HG03469 (cell line): ENCODE measurements around the gene HSD3B7.
"Not testable (repeated sequence)": the region's sequence is repeated elsewhere in the genome, so short reads cannot be mapped to it uniquely, and the experiment has no call there.

Experiments
- ATAC-seq: cut with Tn5 transposase; IDR thresholded peaks from one replicate; pipeline ENCODE4 v1.9.1; 2021; ENCODE audit warnings: mild to moderate bottlenecking, moderate library complexity, moderate number of reproducible peaks; ENCODE audit not compliant: unreplicated experiment

Gene HSD3B7

DNA sequence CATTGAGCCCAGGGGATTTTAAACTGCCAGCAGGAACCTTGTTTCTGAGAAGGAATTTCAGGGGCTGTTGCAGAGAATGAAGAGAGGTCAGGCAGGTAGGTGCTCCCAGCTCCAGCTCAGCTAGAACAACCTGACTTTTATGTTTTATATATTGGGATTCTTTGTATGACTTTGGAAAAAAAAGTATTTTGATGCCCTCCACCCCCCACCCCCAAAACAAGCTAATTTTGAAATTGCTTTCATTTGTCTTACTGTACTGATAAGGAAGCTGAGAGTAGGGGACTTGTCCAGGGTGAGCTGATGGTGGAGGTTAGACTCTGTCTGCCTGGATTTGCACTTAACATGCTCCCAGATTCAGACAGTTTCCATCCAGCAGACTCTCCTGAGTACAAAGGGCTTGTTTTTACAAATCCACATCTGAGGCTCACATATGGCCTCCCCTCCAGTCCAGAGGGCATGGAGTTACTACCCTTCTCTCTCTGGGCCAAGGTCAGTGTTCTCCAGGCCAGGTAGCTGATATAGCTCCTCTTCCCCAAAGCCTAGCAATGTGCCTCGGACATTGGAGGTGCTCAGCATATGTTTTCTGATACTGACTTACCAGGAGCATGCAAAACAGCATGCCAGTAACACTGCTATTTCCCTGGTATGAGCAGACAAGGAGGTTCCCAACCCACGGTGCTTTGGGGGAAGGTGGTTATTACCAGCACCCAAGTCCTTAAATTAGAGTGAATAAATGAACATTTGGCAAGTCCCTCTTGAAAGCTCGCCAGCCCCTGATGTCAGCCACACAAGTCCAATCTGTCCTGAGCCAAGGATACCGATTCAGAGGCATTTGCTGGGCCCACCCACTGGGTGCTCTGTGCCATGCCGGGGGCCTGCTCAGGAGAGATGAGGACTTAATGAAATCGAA, 14.1 kb downstream of the HSD3B7 start:
- ATAC-seq, result no peak

DNA sequence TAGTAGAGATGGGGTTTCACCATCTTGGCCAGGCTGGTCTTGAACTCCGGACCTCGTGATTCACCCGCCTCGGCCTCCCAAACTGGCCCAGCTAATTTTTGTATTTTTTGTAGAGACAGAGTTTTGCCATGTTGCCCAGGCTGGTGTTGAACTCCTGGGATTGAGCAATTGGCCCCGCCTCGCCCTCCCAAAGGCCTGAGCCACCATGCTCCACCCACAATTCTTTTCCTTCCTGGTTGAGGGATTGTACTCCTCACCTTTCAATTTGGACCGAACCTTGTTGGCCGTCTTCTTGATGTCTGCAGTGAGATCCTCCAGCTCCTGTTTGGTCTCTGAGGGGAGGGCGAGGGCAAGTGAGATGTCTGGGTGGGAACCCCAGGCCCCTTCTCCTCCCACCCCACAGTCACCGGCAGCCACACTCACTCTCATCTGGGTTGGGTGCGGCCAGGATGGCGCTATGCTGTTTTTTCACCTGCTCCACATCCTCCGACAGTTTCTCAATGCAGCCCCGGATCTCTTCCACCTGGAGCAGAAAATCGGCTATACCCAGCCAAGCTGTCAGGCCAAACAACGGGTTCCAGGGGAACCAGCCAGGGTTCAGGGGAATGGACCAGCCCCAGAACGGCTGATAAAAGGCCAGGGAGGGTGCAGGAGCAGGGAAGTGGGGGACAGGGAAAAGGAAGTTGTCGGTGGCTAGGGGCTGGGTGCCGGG, 15.8 kb downstream of the HSD3B7 start:
- ATAC-seq, result no peak

DNA sequence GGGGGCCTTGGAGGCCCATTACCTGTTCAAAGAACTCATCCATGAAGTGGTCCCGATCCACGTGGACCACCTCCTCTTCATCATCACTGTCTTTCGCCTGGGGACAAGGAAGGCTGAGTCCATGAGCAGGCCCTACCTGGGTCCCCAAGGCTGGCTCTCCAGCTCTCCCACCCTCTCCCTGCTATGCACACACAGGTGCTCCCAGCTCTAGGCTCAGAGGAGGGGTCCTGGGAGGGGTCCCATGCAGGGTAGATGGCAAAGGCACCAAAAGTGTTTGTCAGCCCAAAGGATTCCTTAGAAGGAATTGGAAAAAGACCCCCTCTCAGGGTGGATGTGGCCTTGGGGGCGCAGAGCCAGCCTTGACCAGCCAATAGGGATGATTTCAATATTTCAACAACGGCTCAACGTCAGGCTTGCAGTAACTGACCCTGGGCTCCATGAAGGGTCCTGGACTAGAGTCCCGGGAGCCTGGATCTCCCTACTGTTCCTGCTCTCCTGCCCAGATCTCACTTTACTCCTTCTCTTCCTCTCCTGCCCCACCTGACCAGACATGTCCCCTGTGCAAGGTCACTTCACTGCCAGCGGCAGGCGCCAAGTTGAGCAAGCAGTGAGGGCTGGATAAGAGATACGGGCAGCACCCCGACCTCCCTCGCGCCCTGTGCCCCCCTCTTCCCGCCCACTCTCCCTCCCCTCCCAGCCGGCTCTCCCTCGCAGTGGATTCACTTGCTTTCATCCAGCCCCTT, 16.7 kb downstream of the HSD3B7 start:
- no peak for ATAC-seq

DNA sequence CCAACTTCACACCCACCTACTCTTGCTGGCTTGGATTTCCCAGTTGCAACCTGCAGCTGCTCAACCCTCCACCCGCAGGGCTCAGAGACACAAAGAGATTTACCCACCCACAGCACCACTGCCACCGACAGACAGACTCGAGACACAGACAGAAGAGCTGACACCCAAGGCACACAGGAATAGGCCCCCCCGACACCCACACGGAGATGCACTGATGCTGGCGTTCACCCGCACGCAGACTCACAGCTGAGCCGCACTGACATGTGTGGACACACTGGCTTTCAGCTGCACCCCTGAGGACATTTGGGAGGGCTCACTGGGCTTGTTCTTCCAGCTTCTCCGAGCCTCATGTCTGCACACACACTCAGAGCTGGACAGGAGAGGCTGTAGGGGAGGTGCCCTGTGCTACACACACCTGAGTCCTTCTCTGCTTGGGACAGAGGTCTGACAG, 17.3 kb downstream of the HSD3B7 start:
- no peak for ATAC-seq

DNA sequence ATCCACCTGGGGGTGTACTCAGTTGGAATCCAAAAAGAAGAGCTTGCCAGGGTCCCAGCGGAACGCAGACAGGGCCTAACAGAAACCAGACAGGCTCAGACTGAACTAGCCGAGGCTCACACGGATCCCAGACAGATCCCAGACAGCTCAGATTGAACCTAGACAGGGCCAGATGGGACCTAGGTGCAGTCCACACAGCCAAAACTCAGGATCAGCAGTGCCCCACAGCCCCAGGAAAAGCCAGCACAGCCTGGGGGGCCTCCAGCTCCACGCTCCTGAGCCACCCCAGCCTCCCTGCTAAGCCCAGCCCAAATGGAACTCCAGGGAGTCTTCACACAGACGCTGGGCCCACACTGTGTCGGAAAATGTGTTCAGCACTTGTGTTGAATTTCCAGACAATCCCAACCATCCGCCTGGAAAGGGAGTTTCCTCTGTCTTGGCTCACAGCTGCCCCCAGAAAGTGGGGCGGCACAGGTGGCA, 17.9 kb downstream of the HSD3B7 start:
- no peak for ATAC-seq

DNA sequence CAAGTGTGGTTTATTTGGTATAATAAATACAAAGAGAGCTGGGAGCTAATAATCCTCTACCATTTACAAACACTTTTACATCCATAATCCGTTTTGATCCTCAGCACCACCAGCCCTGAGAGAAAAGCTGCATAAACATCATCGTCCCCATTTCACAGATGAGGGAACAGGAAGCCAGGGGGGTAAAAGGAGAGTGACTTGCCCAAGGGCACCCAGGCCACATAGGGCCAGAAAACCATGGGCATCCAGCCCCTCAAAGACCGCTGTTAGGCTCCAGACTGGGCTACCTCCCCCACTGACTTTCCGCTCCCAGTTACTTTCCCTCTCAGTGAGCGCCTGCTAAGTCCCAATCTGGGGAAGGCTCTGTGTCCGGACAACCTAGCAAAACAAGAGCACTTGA, 18.7 kb downstream of the HSD3B7 start:
- no peak for ATAC-seq

DNA sequence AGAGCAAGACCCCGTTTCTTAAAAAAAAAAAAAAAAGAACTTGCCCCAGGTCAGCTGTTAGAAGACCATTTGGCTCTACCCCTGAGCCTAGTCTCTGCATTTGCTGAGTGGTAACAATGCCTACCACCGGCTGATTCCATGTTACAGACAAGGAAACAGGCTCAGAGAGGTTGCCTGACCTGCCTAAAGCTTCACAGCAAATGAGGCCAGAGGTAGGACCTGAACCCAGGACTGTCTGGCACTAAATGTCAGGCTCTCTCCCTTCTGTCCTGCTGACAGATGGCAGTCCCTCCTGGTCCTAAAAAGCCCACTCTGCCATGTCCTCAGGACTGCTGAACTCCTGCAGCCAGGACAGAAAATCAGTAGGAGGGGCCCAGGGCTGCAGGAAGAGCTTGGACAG, 19.7 kb downstream of the HSD3B7 start:
- no peak for ATAC-seq

DNA sequence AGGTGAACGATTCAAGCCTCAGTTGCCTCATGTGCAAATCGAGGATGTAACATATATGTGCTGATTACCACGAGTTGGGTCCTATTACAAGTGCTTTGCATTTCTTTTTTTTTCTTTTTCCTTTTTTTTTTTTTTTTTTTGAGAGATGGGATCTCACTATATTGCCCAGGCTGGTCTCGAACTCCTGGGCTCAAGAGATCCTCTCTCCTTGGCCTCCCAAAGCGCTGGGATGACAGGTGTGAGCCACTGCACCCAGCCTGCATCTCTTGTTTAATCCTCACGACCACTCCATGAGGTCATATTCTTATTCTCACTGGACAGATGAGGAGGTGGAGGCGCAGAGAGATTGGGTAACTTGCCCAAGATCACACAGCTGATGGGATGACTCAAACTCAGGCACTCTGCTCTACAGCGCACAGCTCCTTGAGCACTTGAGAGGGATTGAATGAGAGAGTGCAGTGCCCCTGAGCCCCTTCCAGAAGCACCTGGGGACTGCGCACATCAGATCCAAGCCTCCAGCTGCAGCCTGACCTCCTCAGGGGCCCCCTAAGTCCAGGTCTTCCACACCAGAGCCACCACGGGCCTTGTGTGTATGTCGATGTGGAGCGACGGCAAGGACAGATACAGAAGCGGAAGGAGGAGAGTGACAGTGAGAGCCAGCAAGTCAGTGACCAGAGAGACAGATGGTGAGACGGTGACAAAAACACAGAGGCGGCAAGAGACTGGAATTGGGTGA, 20.5 kb downstream of the HSD3B7 start:
- ATAC-seq, result no peak

DNA sequence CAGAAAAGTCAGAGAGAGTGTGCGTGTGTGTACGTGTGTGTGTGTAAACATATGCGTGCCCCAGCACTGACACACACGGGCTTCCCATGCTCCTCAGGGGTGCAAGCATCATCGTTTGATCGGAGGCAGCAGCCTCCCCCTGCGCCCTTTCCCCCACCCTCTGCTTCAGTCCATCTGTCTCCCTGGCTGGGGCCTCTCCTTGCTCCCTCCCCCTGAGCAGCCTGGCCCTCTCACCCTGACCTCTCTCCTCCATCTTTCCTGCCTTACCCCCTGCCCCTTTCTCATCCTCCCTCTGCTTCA, 21.0 kb downstream of the HSD3B7 start:
- no peak for ATAC-seq

DNA sequence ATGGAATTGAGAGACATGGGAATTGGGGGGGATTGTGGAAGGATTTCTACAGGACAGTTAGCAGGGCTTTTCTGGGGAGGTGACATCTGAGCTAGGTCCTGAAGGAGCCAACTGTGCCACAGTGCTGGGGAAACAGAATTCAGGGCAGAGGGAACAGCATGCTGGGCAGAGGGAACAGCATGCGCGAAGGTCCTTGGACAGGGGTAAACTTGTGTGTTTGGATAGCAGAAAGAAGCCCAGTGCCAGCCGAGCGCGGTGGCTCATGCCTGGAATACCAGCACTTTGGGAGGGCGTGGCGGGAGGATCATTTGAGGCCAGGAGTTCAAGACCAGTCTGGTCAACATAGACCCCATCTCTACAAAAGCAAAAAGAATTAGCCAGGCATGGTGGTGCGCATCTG, 21.6 kb downstream of the HSD3B7 start:
- ATAC-seq, result no peak

DNA sequence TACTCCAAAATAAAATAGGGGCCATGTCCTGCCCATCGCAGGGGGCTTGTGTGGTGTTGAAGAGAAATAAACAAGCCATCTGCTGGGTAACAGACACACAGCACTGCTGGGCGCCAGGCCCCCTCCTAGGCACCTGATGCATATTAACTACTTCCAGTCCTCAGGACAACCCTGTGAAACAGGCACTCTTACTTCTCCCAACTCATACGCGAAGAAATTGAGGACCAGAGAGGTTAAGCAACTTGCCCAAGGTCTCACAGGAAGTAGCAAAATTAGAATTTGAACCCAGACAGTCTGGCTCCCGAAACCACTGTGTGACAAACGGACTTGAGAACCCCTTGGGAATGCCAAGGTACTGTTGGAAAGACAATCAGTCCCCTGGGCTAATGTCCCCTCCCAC, 22.7 kb downstream of the HSD3B7 start:
- no peak for ATAC-seq

DNA sequence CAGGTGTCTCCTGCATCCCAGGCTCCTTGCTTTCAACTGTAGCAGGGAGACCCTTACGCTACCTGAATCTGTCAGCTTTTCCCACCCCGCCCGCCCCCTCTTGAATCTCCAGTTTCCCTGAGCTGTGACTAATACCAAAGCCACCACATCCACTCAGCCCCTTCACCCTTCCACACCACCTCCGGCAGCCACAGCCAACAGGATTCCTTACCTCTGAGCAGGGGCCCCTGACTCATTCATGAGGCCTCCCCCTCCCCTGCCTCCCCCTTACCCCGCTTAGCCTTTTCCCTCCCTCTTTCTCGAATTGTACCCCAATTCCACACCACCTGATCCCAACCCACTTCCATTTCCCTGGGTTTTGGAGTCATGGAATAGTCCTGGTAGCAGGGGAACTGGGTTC, 23.1 kb downstream of the HSD3B7 start:
- ATAC-seq, result no peak

DNA sequence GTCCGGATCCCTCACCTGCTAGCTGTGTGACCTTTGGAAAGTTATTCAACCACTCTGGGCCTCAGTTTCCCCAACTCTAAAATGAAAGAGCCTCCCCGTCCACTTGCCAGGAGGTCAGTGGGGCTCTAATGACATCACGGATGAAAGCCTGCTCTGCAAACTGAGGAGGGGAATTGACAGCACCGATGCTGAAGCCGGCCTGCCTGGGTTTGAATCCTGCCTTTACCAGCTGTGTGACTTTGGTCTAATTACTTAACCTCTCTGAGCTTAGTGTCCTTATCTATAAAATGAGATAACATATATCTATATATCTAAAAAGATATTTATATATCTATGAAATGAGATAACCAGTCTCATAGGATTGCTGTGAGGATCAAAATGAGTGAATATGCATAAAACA, 23.5 kb downstream of the HSD3B7 start:
- no peak for ATAC-seq

DNA sequence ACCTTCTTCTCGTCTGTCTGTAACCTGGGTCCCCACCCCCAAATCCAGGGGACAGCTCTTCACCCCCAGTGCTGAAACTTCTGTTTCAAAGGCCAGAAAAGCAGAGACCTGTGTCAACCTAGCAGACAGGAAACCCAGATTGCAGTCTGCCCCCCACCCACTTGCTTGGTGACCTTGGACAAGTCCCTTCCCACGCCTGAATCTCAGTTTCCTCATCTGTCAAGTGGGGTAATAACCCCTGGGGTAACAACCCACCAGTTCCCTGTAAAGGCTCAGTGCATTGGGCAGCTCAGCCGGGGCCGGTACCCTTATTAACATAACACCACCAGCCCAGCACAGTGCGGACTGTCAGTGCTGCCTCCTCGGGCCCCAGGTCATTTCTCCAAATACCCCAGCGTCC, 24.1 kb downstream of the HSD3B7 start:
- ATAC-seq, result no peak

DNA sequence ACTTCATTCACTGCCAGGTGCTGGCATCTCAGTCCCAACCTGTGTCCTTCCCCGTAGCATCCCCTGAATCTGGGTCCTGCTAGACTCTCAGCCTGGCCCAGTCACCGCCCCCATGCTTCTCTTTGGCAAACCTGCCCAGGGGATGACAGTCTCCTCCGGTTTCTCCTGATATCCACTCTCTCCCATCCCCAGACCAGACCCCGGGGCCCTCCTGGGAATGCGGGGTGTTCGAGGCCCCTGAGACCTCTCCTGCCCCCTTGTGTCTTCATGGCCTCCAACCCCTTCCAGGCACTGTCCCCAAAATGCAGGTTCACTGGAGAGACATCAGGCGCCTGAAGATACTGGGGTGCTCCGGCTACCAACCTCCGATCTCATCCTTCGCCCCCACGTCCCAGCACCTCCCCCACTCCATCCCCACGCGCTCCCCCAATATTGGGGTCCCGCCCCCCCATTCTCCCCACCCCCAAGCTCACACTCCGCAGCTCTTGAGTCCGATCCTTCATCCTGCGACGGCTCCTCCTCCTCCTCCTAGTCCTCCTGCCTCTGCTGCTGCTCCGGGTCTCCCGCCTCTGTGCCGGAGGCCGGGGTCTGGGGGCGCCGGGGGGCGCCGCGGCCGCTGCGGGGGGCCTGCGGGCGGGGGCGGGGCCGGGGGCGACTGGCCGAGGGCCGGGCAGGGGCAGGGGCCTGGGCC, 25.0 kb downstream of the HSD3B7 start:
- ATAC-seq, result no peak

DNA sequence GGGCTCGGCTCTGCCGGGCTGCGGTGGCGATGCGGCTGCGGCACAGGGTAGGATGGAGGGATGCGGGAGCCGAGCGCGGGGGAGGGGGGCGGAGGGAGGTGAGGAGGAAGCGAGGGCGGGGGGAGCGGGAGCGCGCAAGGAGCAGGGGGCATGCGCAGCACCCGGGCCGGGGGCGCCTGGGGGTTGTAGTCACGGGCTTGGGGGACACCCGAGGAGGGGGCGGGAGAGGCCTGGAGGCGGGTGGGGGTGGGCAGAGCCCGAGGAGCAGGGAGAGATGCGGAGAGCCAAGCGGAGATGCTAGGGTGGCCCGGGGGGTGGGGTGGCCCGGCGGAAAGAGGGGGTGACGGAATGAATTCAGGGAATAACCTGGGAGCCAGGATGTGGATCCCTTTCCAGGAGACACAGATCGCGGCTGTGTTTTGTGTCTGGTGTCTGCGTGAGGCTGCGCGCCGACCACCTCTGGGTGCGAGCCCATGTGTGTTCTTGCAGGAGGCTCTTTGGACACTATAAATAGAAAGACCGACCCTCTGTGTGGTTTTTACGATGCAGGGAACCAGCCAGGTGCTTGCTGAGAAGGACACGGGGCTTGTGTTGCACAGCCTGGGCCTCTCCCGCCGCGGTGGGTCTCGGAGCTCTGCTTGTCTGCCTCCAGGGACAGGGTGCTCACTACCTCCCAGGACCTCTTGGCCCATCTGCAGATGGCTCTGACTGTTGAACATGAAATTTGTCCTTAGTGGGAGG, 25.7 kb downstream of the HSD3B7 start, which contains the start of gene STX1B:
TSS of gene STX1B (minus strand) at position 54 of the 741 bp plus-strand sequence. CDS start 242 bp downstream, outside the sequence.
- no peak for ATAC-seq

DNA sequence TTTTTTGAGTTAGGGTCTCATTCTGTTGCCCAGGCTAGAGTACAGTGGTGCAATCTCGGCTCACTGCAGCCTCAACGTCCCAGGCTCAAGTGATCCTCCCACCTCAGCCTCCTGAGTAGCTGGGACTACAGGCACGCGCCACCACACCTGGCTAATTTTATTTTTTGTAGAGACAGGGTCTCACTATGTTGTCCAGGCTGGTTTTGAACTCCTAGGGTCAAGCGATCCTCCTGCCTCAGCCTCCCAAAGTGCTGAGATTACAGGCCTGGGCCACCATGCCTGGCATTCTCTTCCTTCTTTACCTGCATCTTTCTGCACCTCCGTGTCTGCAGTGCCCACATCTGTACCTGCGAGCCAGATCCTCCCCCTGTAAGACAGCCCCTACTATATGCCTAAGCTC, 26.8 kb downstream of the HSD3B7 start:
- ATAC-seq, result not testable (repeated sequence)

DNA sequence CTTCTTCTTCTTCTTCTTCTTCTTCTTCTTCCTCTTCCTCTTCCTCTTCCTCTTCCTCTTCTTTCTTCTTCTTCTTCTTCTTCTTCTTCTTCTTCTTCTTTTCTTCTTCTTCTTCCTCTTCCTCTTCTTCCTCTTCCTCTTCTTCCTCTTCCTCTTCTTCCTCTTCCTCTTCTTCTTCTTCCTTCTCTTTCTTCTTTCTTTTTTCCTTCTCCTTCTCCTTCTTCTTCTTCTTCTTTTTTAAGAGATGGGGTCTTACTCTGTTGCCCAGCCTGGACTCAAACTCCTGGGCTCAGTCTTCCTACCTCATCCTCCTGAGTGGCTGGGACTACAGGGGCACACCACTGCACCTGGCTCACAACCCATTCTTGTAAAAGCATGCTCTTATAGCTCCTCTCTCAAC, 28.3 kb downstream of the HSD3B7 start:
- ATAC-seq, result not testable (repeated sequence)

DNA sequence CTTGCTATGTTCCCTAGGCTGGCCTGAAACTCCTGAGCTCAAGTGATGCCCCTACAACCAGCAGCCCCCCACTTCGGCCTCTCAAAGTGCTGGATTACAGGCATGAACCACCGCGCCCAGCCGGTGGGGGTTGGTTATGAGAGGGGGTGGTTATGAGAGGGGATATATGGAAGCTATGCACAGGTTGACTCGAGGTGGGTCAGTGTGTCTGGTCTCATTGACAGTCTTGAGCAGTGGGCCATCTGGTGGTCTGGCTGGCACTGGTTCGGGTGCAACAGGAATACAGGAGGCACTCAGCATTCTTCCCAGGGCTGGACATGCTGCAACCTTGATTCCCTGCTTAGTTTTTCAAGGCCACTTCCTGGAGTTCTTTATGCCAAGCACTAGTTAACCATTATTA, 31.0 kb downstream of the HSD3B7 start:
- no peak for ATAC-seq
